GM19025 (cell line): ENCODE results near the gene NR2F1.

Experiments
- ATAC-seq: cut with Tn5 transposase; IDR thresholded peaks from one replicate; pipeline ENCODE4 v1.9.1; 2021; ENCODE audit warnings: mild to moderate bottlenecking, low read depth, moderate library complexity; ENCODE audit not compliant: unreplicated experiment

NR2F1 gene

GRCh38 chr5:93589829-93590215, 6.8 kb downstream of the NR2F1 start:
- no peak for ATAC-seq

GRCh38 chr5:93590493-93590892, 7.5 kb downstream of the NR2F1 start:
- ATAC-seq: no peak

GRCh38 chr5:93591323-93591945, 8.4 kb downstream of the NR2F1 start:
- ATAC-seq: no peak

GRCh38 chr5:93592883-93593282, 9.9 kb downstream of the NR2F1 start:
- no peak for ATAC-seq

- no peak for ATAC-seq
Observed at GRCh38 chr5:93593476-93594131, 10.6 kb downstream of the NR2F1 start.

- no peak for ATAC-seq
Observed at GRCh38 chr5:93594591-93595419, 11.8 kb downstream of the NR2F1 start.

GRCh38 chr5:93595420-93596147, 12.6 kb downstream of the NR2F1 start:
- no peak for ATAC-seq

- no peak for ATAC-seq
Observed at GRCh38 chr5:93596310-93596675, 13.3 kb downstream of the NR2F1 start.

- no peak for ATAC-seq
Observed at GRCh38 chr5:93596676-93597490, 13.9 kb downstream of the NR2F1 start.

- ATAC-seq: no peak
Observed at GRCh38 chr5:93598091-93599000, 15.3 kb downstream of the NR2F1 start.

- no peak for ATAC-seq
Observed at GRCh38 chr5:93599001-93599379, 16.0 kb downstream of the NR2F1 start.

GRCh38 chr5:93599399-93600120, 16.5 kb downstream of the NR2F1 start:
- no peak for ATAC-seq

GRCh38 chr5:93600409-93601070, 17.5 kb downstream of the NR2F1 start:
- ATAC-seq: no peak

GRCh38 chr5:93601071-93601801, 18.2 kb downstream of the NR2F1 start:
- no peak for ATAC-seq

- no peak for ATAC-seq
Observed at GRCh38 chr5:93601802-93602155, 18.8 kb downstream of the NR2F1 start.

- no peak for ATAC-seq
Observed at GRCh38 chr5:93602241-93603077, 19.4 kb downstream of the NR2F1 start.
